ENCODE measurements around the gene PAPPA2.

Gene PAPPA2

GRCh38 chr1:176778056-176778455, 315.1 kb downstream of the PAPPA2 start:
- H3K4me1 ChIP-seq (ENCODE audit: control insufficient read depth, insufficient read depth, low read length): no peaks in the 10 kb centered on the region
- TF ChIP-seq ZNF561 (tag by site-specific recombination; IDR thresholded peaks at IDR 0.05; ENCODE audit: borderline replicate concordance) (no peak), GLIS1 (tag by site-specific recombination; IDR thresholded peaks at IDR 0.05) (no peak), ZNF596 (tag by site-specific recombination; IDR thresholded peaks at IDR 0.05) (no peak), ZNF530 (tag by site-specific recombination; IDR thresholded peaks at IDR 0.05; ENCODE audit: low read depth) (no peak)
- no peak overlapping the region for H3K4me3 ChIP-seq (ENCODE audit: low read depth, low read length)
- CTCF ChIA-PET: interaction anchor here (0.7 kb wide), 1 partner anchor 58 kb away, joined by 4 read pairs; no protein-coding TSS in a partner anchor
- no peaks in the 10 kb centered on the region for H3K9me3 ChIP-seq (ENCODE audit: control insufficient read depth, insufficient read depth, low read depth, low read length)
- POLR2A ChIA-PET: no interaction called here
- no peaks in the 10 kb centered on the region for H3K36me3 ChIP-seq (ENCODE audit: control insufficient read depth in 2 of 2, insufficient read depth in 1 of 2, low read length in 2 of 2)
- H3K27ac ChIP-seq (ENCODE audit: extremely low read depth, low read depth, low read length): no peak overlapping the region

GRCh38 chr1:176779992-176780328, 317.0 kb downstream of the PAPPA2 start:
- CTCF ChIA-PET: no interaction called here
- Histone ChIP-seq H3K9me3 (ENCODE audit: control insufficient read depth, insufficient read depth, low read depth, low read length) (no peaks in the 10 kb centered on the region), H3K27ac (ENCODE audit: extremely low read depth, low read depth, low read length) (no peak overlapping the region), H3K4me1 (ENCODE audit: control insufficient read depth, insufficient read depth, low read length) (no peaks in the 10 kb centered on the region), H3K4me3 (ENCODE audit: low read depth, low read length) (no peak overlapping the region), H3K36me3 (ENCODE audit: control insufficient read depth in 2 of 2, insufficient read depth in 1 of 2, low read length in 2 of 2) (no peaks in the 10 kb centered on the region)
- POLR2A ChIA-PET: no interaction called here
- no peak for TF ChIP-seq TSHZ1 (tag by site-specific recombination; IDR thresholded peaks at IDR 0.05; ENCODE audit: borderline replicate concordance)
- no peak for TF ChIP-seq ZNF585B (tag by site-specific recombination; IDR thresholded peaks at IDR 0.05)
- TF ChIP-seq ELK4 (IDR thresholded peaks at IDR 0.05; ENCODE audit: borderline replicate concordance, low read depth, low read length): no peak
- no peak for TF ChIP-seq BCL6B (tag by site-specific recombination; IDR thresholded peaks at IDR 0.05)
- no peak for TF ChIP-seq ZNF280D (tag by site-specific recombination; IDR thresholded peaks at IDR 0.05)
- TF ChIP-seq ZFHX2 (tag by site-specific recombination; conservative IDR thresholded peaks at IDR 0.05): no peak
- TF ChIP-seq ZNF248 (tag by site-specific recombination; IDR thresholded peaks at IDR 0.05): no peak
- no peak for TF ChIP-seq ZBTB11 (tag by site-specific recombination; conservative IDR thresholded peaks at IDR 0.05; ENCODE audit: low read depth)
- no peak for TF ChIP-seq SP2 (tag by site-specific recombination; IDR thresholded peaks at IDR 0.05)
- no peak for TF ChIP-seq ZFP41 (tag by site-specific recombination; IDR thresholded peaks at IDR 0.05; ENCODE audit: borderline replicate concordance)
- no peak for TF ChIP-seq HIC1 (tag by site-specific recombination; IDR thresholded peaks at IDR 0.05)
- TF ChIP-seq ZNF426 (tag by site-specific recombination; IDR thresholded peaks at IDR 0.05): no peak
- TF ChIP-seq KLF17 (tag by site-specific recombination; IDR thresholded peaks at IDR 0.05): no peak
